CD14-positive monocyte (primary cell): ENCODE results near the gene DPP10. TPM values are rescaled to one million over a fixed set of nuclear protein-coding genes. Genes with fewer than 3 reads are reported as not detected.

ENCODE experiments used
- DNase-seq, 3 donors: peaks; one replicate each; pipeline ENCODE4 v3.0.0-alpha.2; 2011 to 2022
- H2AFZ ChIP-seq: 2 replicates; pipeline ENCODE4 v1.6.0; 2012; ENCODE audit warnings: mild to moderate bottlenecking, low read depth, low read length, inconsistent platforms; ENCODE audit not compliant: insufficient read depth, poor library complexity, severe bottlenecking
- H3K27ac ChIP-seq, 2 donors: 1 replicate in 1 of 2; 2 replicates in 1 of 2; pipeline ENCODE4 v1.5.1; 2012 to 2013; ENCODE audit warnings: low read length in 2 of 2, control low read depth in 1 of 2, inconsistent platforms in 1 of 2, low read depth in 1 of 2, mild to moderate bottlenecking in 1 of 2
- H3K27me3 ChIP-seq, 2 donors: one replicate each; pipeline versions ENCODE4 v1.6.0 to v1.6.1; 2011 to 2013; ENCODE audit warnings: low read length in 2 of 2; ENCODE audit not compliant: control insufficient read depth in 2 of 2, insufficient read depth in 2 of 2
- H3K36me3 ChIP-seq, 2 donors: replicated peaks in 1 of 2; 1 replicate in 1 of 2; 2 replicates in 1 of 2; pipeline versions ENCODE4 v1.5.1 to v1.6.1; 2012 to 2013; ENCODE audit warnings: low read length in 2 of 2, control low read depth in 1 of 2, inconsistent platforms in 1 of 2, mild to moderate bottlenecking in 1 of 2; ENCODE audit not compliant: insufficient read depth in 2 of 2, control insufficient read depth in 1 of 2
- H3K4me1 ChIP-seq, 2 donors: 1 replicate in 1 of 2; 2 replicates in 1 of 2; pipeline versions ENCODE4 v1.5.1 to v1.6.1; 2012 to 2013; ENCODE audit warnings: low read length in 2 of 2, control low read depth in 1 of 2, inconsistent platforms in 1 of 2, mild to moderate bottlenecking in 1 of 2, moderate library complexity in 1 of 2; ENCODE audit not compliant: insufficient read depth in 2 of 2, control insufficient read depth in 1 of 2
- H3K4me2 ChIP-seq: replicated peaks from 2 replicates; pipeline ENCODE3; 2012; ENCODE audit warnings: low read length, moderate library complexity, mild to moderate bottlenecking; ENCODE audit not compliant: poor library complexity, severe bottlenecking; ENCODE audit errors: extremely low read depth
- H3K4me3 ChIP-seq, 3 experiments: fragments of 200-600 bp in 1 of 3; sonication (generic) in 1 of 3; replicated peaks in 1 of 3; 1 replicate in 2 of 3; 2 replicates in 1 of 3; pipeline ENCODE4 v1.5.1; 2011 to 2013; ENCODE audit warnings: low read length in 3 of 3, mild to moderate bottlenecking in 3 of 3, control low read depth in 2 of 3, low read depth in 2 of 3, inconsistent platforms in 1 of 3, moderate library complexity in 1 of 3
- H3K79me2 ChIP-seq: 2 replicates; pipeline ENCODE4 v1.6.0; 2012; ENCODE audit warnings: mild to moderate bottlenecking, control low read depth, inconsistent platforms, low read length, moderate library complexity; ENCODE audit not compliant: insufficient read depth
- H3K9ac ChIP-seq: 2 replicates; pipeline ENCODE4 v1.6.0; 2017; ENCODE audit warnings: low read length, mild to moderate bottlenecking; ENCODE audit not compliant: insufficient read depth, poor library complexity, severe bottlenecking
- H3K9me3 ChIP-seq, 2 donors: replicated peaks in 1 of 2; 1 replicate in 1 of 2; 2 replicates in 1 of 2; pipeline versions ENCODE4 v1.5.1 to v1.6.1; 2012 to 2013; ENCODE audit warnings: low read length in 2 of 2, control low read depth in 1 of 2; ENCODE audit not compliant: control insufficient read depth in 1 of 2, insufficient read depth in 1 of 2
- H4K20me1 ChIP-seq: 2 replicates; pipeline ENCODE4 v1.6.0; 2012; ENCODE audit warnings: mild to moderate bottlenecking, low read length, control low read depth, moderate library complexity; ENCODE audit not compliant: insufficient read depth
- H3K27ac Mint-ChIP-seq, 7 donors: one replicate each; pipeline ENCODE4 v1.8.0; 2020; ENCODE audit warnings: mild to moderate bottlenecking in 7 of 7, mixed read lengths in 7 of 7, moderate library complexity in 6 of 7, inconsistent platforms in 2 of 7
- H3K27me3 Mint-ChIP-seq, 3 donors: one replicate each; pipeline ENCODE4 v1.8.0; 2021 to 2022; ENCODE audit warnings: low read depth in 3 of 3, mild to moderate bottlenecking in 3 of 3, mixed read lengths in 3 of 3, moderate library complexity in 3 of 3, inconsistent platforms in 1 of 3
- H3K36me3 Mint-ChIP-seq, 2 donors: one replicate each; pipeline ENCODE4 v1.8.0; 2020; ENCODE audit warnings: mixed read lengths in 2 of 2, inconsistent platforms in 1 of 2, mild to moderate bottlenecking in 1 of 2
- H3K4me1 Mint-ChIP-seq: one replicate; pipeline ENCODE4 v1.8.0; 2020; ENCODE audit warnings: mild to moderate bottlenecking, mixed read lengths
- H3K4me3 Mint-ChIP-seq, 2 donors: one replicate each; pipeline ENCODE4 v1.8.0; 2020; ENCODE audit warnings: mild to moderate bottlenecking in 2 of 2, mixed read lengths in 2 of 2, moderate library complexity in 1 of 2
- H3K9me3 Mint-ChIP-seq, 7 donors: one replicate each; pipeline ENCODE4 v1.8.0; 2020 to 2022; ENCODE audit warnings: mixed read lengths in 7 of 7, mild to moderate bottlenecking in 6 of 7, moderate library complexity in 6 of 7, inconsistent platforms in 2 of 7
- CTCF ChIP-seq: fragments of 200-600 bp; IDR thresholded peaks from one replicate; pipeline ENCODE4 v1.8.0; 2022; ENCODE audit warnings: antibody characterized with exemption, mild to moderate bottlenecking
- WGBS: methylation state at CpG from one replicate; pipeline ENCODE4 v1.1.5; 2013; ENCODE audit warnings: missing lambda C conversion rate; ENCODE audit not compliant: insufficient coverage; 5-methylcytosine and 5-hydroxymethylcytosine counted together
- intact Hi-C, 2 donors: fragments of 100-400 bp; cut with micrococcal nuclease; formaldehyde crosslinking; loops; one replicate each; pipeline versions ENCODE4 v1.15.0 to v1.15.1; 2023
- polyA plus RNA-seq, 3 donors: library from polyadenylated mRNA; depleted of rRNA in 1 of 3; unstranded in 2 of 3; stranded (reverse) in 1 of 3; fragments of 300-500 nt in 2 of 3; fragments of >200 nt in 1 of 3; fragmentation: Illumina TruSeq in 2 of 3; gene quantifications; 1 replicate in 2 of 3; 2 replicates in 1 of 3; pipeline ENCODE4 v1.2.3, GENCODE V29; 2012 to 2021

The DPP10 gene
- polyA plus RNA-seq, 3 donors: not detected

GRCh38 chr2:115654362-115654761 lies 1211.9 kb downstream of the DPP10 start:
- no peak overlapping the region for H3K9ac ChIP-seq
- H3K4me2 ChIP-seq: no peak overlapping the region
- Mint-ChIP-seq H3K27ac (no peak overlapping the region), H3K4me1 (no peaks in the 10 kb centered on the region), H3K9me3 (peaks cover 0 to 4% (median 0%) of the 10 kb centered on the region in 7 donors), H3K27me3 (no peaks in the 10 kb centered on the region), H3K36me3 (no peaks in the 10 kb centered on the region), H3K4me3 (no peak overlapping the region)
- no peak for TF ChIP-seq CTCF
- H3K4me3 ChIP-seq: no peak overlapping the region
- no peak for DNase-seq
- no peaks in the 10 kb centered on the region for H3K4me1 ChIP-seq
- H4K20me1 ChIP-seq: no peaks in the 10 kb centered on the region
- H3K27me3 ChIP-seq: no peaks in the 10 kb centered on the region
- no peaks in the 10 kb centered on the region for H3K36me3 ChIP-seq
- no peak overlapping the region for H2AFZ ChIP-seq
- no peaks in the 10 kb centered on the region for H3K9me3 ChIP-seq
- no peaks in the 10 kb centered on the region for H3K79me2 ChIP-seq
- intact Hi-C loops: no loop called here
- H3K27ac ChIP-seq: no peak overlapping the region

- intact Hi-C loops: no loop called here
- no peak overlapping the region for H3K27ac Mint-ChIP-seq
- H3K4me1 ChIP-seq: no peaks in the 10 kb centered on the region
- H3K27me3 ChIP-seq: no peaks in the 10 kb centered on the region
- TF ChIP-seq CTCF: no peak
- no peak overlapping the region for H3K4me2 ChIP-seq
- H3K79me2 ChIP-seq: no peaks in the 10 kb centered on the region
- no peaks in the 10 kb centered on the region for H3K27me3 Mint-ChIP-seq
- no peak for DNase-seq
- no peak overlapping the region for H3K4me3 ChIP-seq
- no peaks in the 10 kb centered on the region for H4K20me1 ChIP-seq
- H2AFZ ChIP-seq: no peak overlapping the region
- no peaks in the 10 kb centered on the region for H3K4me1 Mint-ChIP-seq
- no peak overlapping the region for H3K27ac ChIP-seq
- H3K9ac ChIP-seq: no peak overlapping the region
- peaks cover 2 to 15% (median 8%) of the 10 kb centered on the region in 7 donors for H3K9me3 Mint-ChIP-seq
- H3K9me3 ChIP-seq: peaks cover 17 to 18% of the 10 kb centered on the region in 2 donors
- no peak overlapping the region for H3K4me3 Mint-ChIP-seq
- 84% methylated on average over 5 of the region's 5 CpGs for WGBS
- H3K36me3 ChIP-seq: no peaks in the 10 kb centered on the region
- H3K36me3 Mint-ChIP-seq: no peaks in the 10 kb centered on the region
Observed at GRCh38 chr2:115678129-115678528, 1235.7 kb downstream of the DPP10 start.
